A549 (cell line): ENCODE measurements around the gene SORT1. TPM values are rescaled to one million over a fixed set of nuclear protein-coding genes. Genes with fewer than 3 reads are reported as not detected.
"Not testable (repeated sequence)": the region's sequence is repeated elsewhere in the genome, so short reads cannot be mapped to it uniquely, and the experiment has no call there.

Experiments used
- ATAC-seq, 2 experiments: fragments of 200-7000 bp in 1 of 2; fragments of >200 bp in 1 of 2; cut with Nextera tagmentation in 1 of 2; cut with Tn5 transposase in 1 of 2; 3 replicates each; pipeline versions ENCODE4 v1.8.0 to v1.9.1; 2018 to 2020; ENCODE audit warnings: mild to moderate bottlenecking in 1 of 2, moderate library complexity in 1 of 2
- CTCF ChIA-PET: fragments of 300-600 bp; sonication (Branson Sonifier 250); formaldehyde crosslinking; extraction: SDS; loops from one replicate; lab custom pipeline; 2021; ENCODE audit warnings: antibody characterized with exemption, inconsistent platforms; lab: Yijun Ruan, JAX
- POLR2A ChIA-PET: fragments of 350-600 bp; formaldehyde crosslinking; extraction: SDS; loops from one replicate; lab custom pipeline; 2021; ENCODE audit warnings: antibody characterized with exemption, inconsistent platforms; lab: Yijun Ruan, JAX
- DNase-seq, 2 experiments: peaks; one replicate each; pipeline versions ENCODE4 v3.0.0 to v3.0.0-alpha.2; 2011 to 2016; ENCODE audit warnings: low read depth in 1 of 2, low spot score in 1 of 2
- FAIRE-seq: peaks from 2 replicates; lab custom pipeline; 2011; peaks lifted over from hg19 to GRCh38; lab: Jason Lieb, UNC
- H3K27ac ChIP-seq, 2 experiments: fragments of >200 bp; sonication (Bioruptor Twin); formaldehyde crosslinking; 3 replicates each; pipeline ENCODE4 v1.5.1; 2016 to 2017
- H3K4me1 ChIP-seq: fragments of >200 bp; sonication (Bioruptor Twin); formaldehyde crosslinking; 3 replicates; pipeline ENCODE4 v1.6.1; 2016
- H3K4me2 ChIP-seq: fragments of >200 bp; sonication (Bioruptor Twin); formaldehyde crosslinking; 3 replicates; pipeline ENCODE4 v1.6.1; 2016
- H3K4me3 ChIP-seq: fragments of >200 bp; sonication (Bioruptor Twin); formaldehyde crosslinking; 3 replicates; pipeline ENCODE4 v1.5.1; 2016
- H3K9me3 ChIP-seq: fragments of >200 bp; sonication (Bioruptor Twin); formaldehyde crosslinking; 3 replicates; pipeline ENCODE4 v1.6.1; 2016
- ATOH8 ChIP-seq: fragments of 250-450 bp; sonication (Bioruptor Pico); IDR thresholded peaks from 2 replicates; pipeline ENCODE4 v1.5.0; 2020; ENCODE audit warnings: low read depth, mild to moderate bottlenecking, moderate library complexity
- CEBPB ChIP-seq, 2 experiments: fragments of >200 bp in 1 of 2; sonication (Bioruptor Twin) in 1 of 2; formaldehyde crosslinking in 1 of 2; IDR thresholded peaks; 2 replicates each; pipeline ENCODE4 v1.6.1; 2012 to 2016
- CTCF ChIP-seq: fragments of >200 bp; sonication (Bioruptor Twin); formaldehyde crosslinking; IDR thresholded peaks from 3 replicates; pipeline ENCODE4 v1.5.1; 2016
- ELK1 ChIP-seq: fragments of 150-350 bp; IDR thresholded peaks from 2 replicates; pipeline ENCODE4 v1.6.1; 2014; ENCODE audit warnings: low read depth, mild to moderate bottlenecking, low read length
- ESRRA ChIP-seq: fragments of 150-350 bp; IDR thresholded peaks from 2 replicates; pipeline ENCODE4 v1.6.1; 2014; ENCODE audit warnings: mild to moderate bottlenecking, low read length, borderline replicate concordance
- FOSB ChIP-seq: fragments of 250-450 bp; sonication (Bioruptor Pico); IDR thresholded peaks from 2 replicates; pipeline ENCODE4 v1.5.0; 2020; ENCODE audit warnings: mild to moderate bottlenecking, moderate library complexity
- GATA3 ChIP-seq: IDR thresholded peaks from 2 replicates; pipeline ENCODE4 v1.6.1; 2012; ENCODE audit warnings: borderline replicate concordance
- HMGXB4 ChIP-seq: fragments of 250-450 bp; sonication (Bioruptor Pico); IDR thresholded peaks from 2 replicates; pipeline ENCODE4 v1.5.0; 2021; ENCODE audit warnings: mild to moderate bottlenecking, moderate library complexity, borderline replicate concordance
- KDM1A ChIP-seq: fragments of 200-600 bp; sonication (generic); IDR thresholded peaks from 2 replicates; pipeline ENCODE4 v1.6.1; 2016; ENCODE audit warnings: low read depth, mild to moderate bottlenecking
- MAFK ChIP-seq: fragments of 450-650 bp; IDR thresholded peaks from 2 replicates; pipeline ENCODE4 v1.6.1; 2014; ENCODE audit not compliant: partially characterized antibody
- MYC ChIP-seq: IDR thresholded peaks from 2 replicates; pipeline ENCODE4 v1.6.1; 2012; ENCODE audit warnings: mild to moderate bottlenecking, inconsistent platforms, low read length, improper control_type of control experiment, borderline replicate concordance
- NR3C1 ChIP-seq: fragments of >200 bp; sonication (Bioruptor Twin); formaldehyde crosslinking; IDR thresholded peaks from 3 replicates; pipeline ENCODE4 v1.6.1; 2017
- PHF8 ChIP-seq: fragments of 200-600 bp; sonication (generic); IDR thresholded peaks from 2 replicates; pipeline ENCODE4 v1.6.1; 2016; ENCODE audit warnings: low read depth, mild to moderate bottlenecking, antibody characterized with exemption, moderate library complexity, borderline replicate concordance
- RFX5 ChIP-seq: fragments of 450-650 bp; IDR thresholded peaks from 2 replicates; pipeline ENCODE4 v1.7.1; 2014; ENCODE audit warnings: antibody characterized with exemption, mild to moderate bottlenecking, moderate library complexity
- ZC3H11A ChIP-seq: fragments of 450-650 bp; IDR thresholded peaks from 2 replicates; pipeline ENCODE4 v1.6.1; 2014; ENCODE audit warnings: antibody characterized with exemption, mild to moderate bottlenecking
- WGBS: methylation state at CpG from one replicate; pipeline ENCODE4 v1.1.6; 2017; ENCODE audit errors: missing lambda C conversion rate; 5-methylcytosine and 5-hydroxymethylcytosine counted together
- polyA plus RNA-seq, 4 experiments: library from polyadenylated mRNA; depleted of rRNA in 3 of 4; stranded (reverse); fragments of >200 nt; fragmentation: RNase III in 1 of 4; extraction: RNeasy Plus Mini Kit Qiagen cat#74134 plus additional on column Dnase treatment in 1 of 4; gene quantifications; 2 replicates in 3 of 4; 3 replicates in 1 of 4; pipeline ENCODE4 v1.2.3, GENCODE V29; 2011 to 2017
- TF ChIP-seq, protein P1 (sequence below): fragments of 200-600 bp; sonication (generic); IDR thresholded peaks from 2 replicates; pipeline ENCODE4 v1.6.1; 2016; ENCODE audit warnings: antibody characterized with exemption, mild to moderate bottlenecking, moderate library complexity

SORT1 gene
- polyA plus RNA-seq, 2 of the 4 experiments (the other 2 are of a cell fraction) = 6.0 to 14.7 TPM

DNA sequence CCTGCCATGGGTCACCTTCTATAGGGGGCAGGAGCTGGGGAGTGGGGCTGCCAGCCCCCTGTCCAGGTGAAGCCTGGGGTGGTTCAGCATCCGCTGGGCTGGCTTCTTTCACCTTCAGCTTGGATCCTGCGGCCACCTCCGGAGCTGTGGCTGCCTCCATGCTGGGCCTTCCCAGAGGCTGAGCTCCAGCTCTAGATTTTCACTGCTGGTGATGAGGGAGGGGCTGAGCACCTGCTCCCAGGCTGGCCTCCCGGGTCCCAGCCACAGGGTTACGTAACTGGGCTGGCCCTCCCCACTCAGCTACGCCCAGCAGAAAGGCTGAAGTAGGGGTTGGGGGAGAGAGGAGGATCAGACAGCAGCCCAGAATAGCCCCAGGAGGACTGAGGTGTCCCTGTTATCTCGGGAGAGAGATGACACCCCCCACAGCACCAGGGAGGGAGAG, 90.9 kb downstream of the SORT1 start, which contains the start of gene MYBPHL:
Gene MYBPHL, minus strand, starts transcription at position 180 of the 442 bp plus-strand sequence. Its CDS starts 20 bp downstream, at position 160.
- Histone ChIP-seq H3K27ac (no peak within 1 kb of the TSS), H3K9me3 (no peaks in the 10 kb centered on the region), H3K4me3 (no peak within 1 kb of the TSS), H3K4me1 (no peaks in the 10 kb centered on the region), H3K4me2 (no peak within 1 kb of the TSS)
- CTCF ChIA-PET = interaction anchor here (0.6 kb wide), 2 partner anchors 8 to 79 kb away, joined by 3 read pairs; no protein-coding TSS in a partner anchor
- FAIRE-seq (no peak), ATAC-seq (no peak), DNase-seq (no peak)
- POLR2A ChIA-PET = interaction anchor here (0.6 kb wide), 1 partner anchor 207 kb away, joined by 4 read pairs; no protein-coding TSS in a partner anchor
- TF ChIP-seq CTCF (no peak), KDM1A (no peak), ZC3H11A (no peak), MAFK (no peak), HMGXB4 (CRISPR knock-in tag) (no peak), PHF8 (no peak), ATOH8 (no peak), ELK1 (no peak), CEBPB (IDR thresholded peaks at IDR 0.05) (no peak), FOSB (CRISPR knock-in tag) (no peak), ESRRA (no peak), GATA3 (no peak), MYC (no peak), NR3C1 (no peak), RFX5 (no peak)
- TF ChIP-seq, protein P1, sequence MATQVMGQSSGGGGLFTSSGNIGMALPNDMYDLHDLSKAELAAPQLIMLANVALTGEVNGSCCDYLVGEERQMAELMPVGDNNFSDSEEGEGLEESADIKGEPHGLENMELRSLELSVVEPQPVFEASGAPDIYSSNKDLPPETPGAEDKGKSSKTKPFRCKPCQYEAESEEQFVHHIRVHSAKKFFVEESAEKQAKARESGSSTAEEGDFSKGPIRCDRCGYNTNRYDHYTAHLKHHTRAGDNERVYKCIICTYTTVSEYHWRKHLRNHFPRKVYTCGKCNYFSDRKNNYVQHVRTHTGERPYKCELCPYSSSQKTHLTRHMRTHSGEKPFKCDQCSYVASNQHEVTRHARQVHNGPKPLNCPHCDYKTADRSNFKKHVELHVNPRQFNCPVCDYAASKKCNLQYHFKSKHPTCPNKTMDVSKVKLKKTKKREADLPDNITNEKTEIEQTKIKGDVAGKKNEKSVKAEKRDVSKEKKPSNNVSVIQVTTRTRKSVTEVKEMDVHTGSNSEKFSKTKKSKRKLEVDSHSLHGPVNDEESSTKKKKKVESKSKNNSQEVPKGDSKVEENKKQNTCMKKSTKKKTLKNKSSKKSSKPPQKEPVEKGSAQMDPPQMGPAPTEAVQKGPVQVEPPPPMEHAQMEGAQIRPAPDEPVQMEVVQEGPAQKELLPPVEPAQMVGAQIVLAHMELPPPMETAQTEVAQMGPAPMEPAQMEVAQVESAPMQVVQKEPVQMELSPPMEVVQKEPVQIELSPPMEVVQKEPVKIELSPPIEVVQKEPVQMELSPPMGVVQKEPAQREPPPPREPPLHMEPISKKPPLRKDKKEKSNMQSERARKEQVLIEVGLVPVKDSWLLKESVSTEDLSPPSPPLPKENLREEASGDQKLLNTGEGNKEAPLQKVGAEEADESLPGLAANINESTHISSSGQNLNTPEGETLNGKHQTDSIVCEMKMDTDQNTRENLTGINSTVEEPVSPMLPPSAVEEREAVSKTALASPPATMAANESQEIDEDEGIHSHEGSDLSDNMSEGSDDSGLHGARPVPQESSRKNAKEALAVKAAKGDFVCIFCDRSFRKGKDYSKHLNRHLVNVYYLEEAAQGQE = no peak
- 62% methylated on average over 4 of the region's 7 CpGs for WGBS

DNA sequence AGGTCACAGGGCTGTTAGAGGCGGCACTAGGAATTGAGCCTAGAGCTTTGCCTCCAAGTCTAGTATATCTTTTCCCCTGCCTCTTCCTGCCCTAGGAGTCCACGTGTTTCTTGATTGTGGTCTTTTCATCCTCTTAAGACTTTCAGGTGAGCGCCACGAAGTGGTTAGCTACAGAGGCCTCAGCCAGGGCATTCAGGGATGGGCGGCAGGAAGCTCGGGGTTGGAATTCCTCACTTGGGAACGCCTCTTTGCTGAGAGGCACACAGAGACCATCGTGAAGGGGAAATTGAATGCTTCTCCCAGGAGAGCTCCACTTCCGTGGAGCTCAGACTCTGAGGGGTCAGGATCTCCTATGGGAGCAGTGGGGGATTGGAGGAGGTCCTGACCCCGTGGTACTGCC, 91.7 kb downstream of the SORT1 start:
- POLR2A ChIA-PET, H3K4me3 ChIP-seq, H3K4me1 ChIP-seq, H3K27ac ChIP-seq, ATAC-seq, DNase-seq, H3K4me2 ChIP-seq, FAIRE-seq, H3K9me3 ChIP-seq: not testable (repeated sequence)
- CTCF ChIA-PET = interaction anchor here (1.4 to 1.7 kb wide), 2 partner anchors 15 to 42 kb away, joined by 3 to 4 read pairs; no protein-coding TSS in a partner anchor
- 71% methylated on average over 10 of the region's 10 CpGs for WGBS
